Liver (tissue), 3 donors: ENCODE results near the gene EXOC3L1.

Source experiments
- ATF3 ChIP-seq: IDR thresholded peaks from 2 replicates; pipeline ENCODE4 v1.6.1; 2016; ENCODE audit warnings: antibody characterized with exemption
- CTCF ChIP-seq: fragments of 150-350 bp; IDR thresholded peaks from 2 replicates; pipeline ENCODE4 v1.5.1; 2017; ENCODE audit warnings: improper control_type of control experiment, low read depth, low read length; ENCODE audit not compliant: missing input control
- FOXA1 ChIP-seq: IDR thresholded peaks from 2 replicates; pipeline ENCODE4 v1.6.1; 2016; ENCODE audit warnings: antibody characterized with exemption
- FOXA2 ChIP-seq: IDR thresholded peaks from 2 replicates; pipeline ENCODE4 v1.6.1; 2016; ENCODE audit warnings: antibody characterized with exemption
- GABPA ChIP-seq, 2 donors: IDR thresholded peaks in 1 of 2; conservative IDR thresholded peaks in 1 of 2; 2 replicates each; pipeline ENCODE4 v1.6.1; 2016; ENCODE audit warnings: antibody characterized with exemption in 2 of 2, mild to moderate bottlenecking in 1 of 2, moderate library complexity in 1 of 2
- HNF4A ChIP-seq, 2 donors: conservative IDR thresholded peaks; 2 replicates each; pipeline ENCODE4 v1.6.1; 2016; ENCODE audit warnings: antibody characterized with exemption in 2 of 2, mild to moderate bottlenecking in 2 of 2
- MAX ChIP-seq: IDR thresholded peaks from 2 replicates; pipeline ENCODE4 v1.6.1; 2016; ENCODE audit warnings: antibody characterized with exemption
- RAD21 ChIP-seq, 2 donors: IDR thresholded peaks; 2 replicates each; pipeline ENCODE4 v1.6.1; 2016; ENCODE audit warnings: antibody characterized with exemption in 2 of 2, mild to moderate bottlenecking in 2 of 2
- REST ChIP-seq: IDR thresholded peaks from 2 replicates; pipeline ENCODE4 v1.6.1; 2016; ENCODE audit warnings: antibody characterized with exemption, mild to moderate bottlenecking
- TAF1 ChIP-seq: conservative IDR thresholded peaks from 2 replicates; pipeline ENCODE4 v1.6.1; 2016; ENCODE audit warnings: antibody characterized with exemption, mild to moderate bottlenecking
- YY1 ChIP-seq: IDR thresholded peaks from 2 replicates; pipeline ENCODE4 v1.6.1; 2016; ENCODE audit warnings: antibody characterized with exemption, mild to moderate bottlenecking
- donor health status: healthy.
- donor health status: healthy.

GRCh38 chr16:67229906-67230808, 40.2 kb upstream of the EXOC3L1 start:
- TF ChIP-seq CTCF (no peak), GABPA (IDR thresholded peaks at IDR 0.05 in 1 of 2, conservative IDR thresholded peaks at IDR 0.05 in 1 of 2) (no peak), YY1 (no peak), ATF3 (no peak), RAD21 (IDR thresholded peaks at IDR 0.05) (no peak), HNF4A (conservative IDR thresholded peaks at IDR 0.05) (no peak), FOXA1 (no peak), REST (no peak), MAX (no peak), FOXA2 (no peak), TAF1 (no peak)
